T-helper 9 cell (primary cell): ENCODE results near the gene DNAH2.

Experiments used
- DNase-seq: peaks from one replicate; pipeline ENCODE4 v3.0.0-alpha.2; 2020

Gene DNAH2

GRCh38 chr17:7840875-7841274 lies 123.3 kb downstream of the DNAH2 start:
- DNase-seq = no peak

DNA sequence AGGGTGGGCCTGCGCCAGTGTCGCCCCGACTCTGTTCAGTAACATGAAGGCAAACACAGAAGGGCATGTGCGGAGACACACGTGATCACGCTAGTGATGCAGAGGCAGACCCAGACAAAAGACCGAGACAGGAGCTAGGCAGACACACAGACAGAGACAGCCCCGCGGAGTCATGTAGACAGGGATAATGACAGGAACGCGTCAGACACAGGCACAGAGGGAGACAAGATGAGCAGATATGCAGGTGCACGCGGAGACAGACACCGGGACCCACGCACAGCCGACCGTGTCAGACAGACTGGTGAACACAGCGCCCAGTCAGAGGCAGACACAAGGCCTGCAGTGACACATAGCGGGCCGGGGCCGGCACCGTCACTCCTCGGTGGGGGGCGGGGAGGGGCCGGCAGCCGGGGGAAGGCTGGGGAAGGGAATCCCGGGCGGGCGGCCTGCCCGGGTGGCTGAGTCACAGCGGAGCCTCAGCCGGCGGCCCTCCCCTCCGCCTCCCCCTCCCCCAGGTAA lies 123.9 kb downstream of the DNAH2 start:
- DNase-seq = peak; percentile 97

DNA sequence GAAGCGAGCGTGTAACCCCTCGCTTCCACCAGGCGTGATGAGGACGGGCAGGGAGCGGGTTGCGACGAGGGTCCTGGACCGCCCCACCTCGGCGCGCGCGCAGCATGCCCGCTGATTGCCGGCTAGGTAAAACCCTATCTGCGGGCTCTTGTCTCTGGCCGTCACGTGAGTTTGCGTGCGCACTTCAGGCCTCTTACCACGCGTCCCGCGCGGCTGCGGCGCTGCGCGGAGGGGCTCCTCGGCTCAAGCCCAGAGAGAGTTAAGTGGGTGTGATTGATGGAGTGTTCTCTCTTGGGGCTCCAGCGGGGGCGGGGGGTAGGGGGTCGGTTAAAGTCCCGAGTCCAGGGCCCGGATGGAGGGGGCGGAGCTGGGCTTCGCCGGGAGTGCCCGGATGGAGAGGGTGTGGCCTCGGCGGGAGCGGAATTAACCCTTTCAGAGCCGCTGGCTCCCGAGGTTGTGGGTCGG lies 124.4 kb downstream of the DNAH2 start:
- DNase-seq = peak; percentile 81

DNA sequence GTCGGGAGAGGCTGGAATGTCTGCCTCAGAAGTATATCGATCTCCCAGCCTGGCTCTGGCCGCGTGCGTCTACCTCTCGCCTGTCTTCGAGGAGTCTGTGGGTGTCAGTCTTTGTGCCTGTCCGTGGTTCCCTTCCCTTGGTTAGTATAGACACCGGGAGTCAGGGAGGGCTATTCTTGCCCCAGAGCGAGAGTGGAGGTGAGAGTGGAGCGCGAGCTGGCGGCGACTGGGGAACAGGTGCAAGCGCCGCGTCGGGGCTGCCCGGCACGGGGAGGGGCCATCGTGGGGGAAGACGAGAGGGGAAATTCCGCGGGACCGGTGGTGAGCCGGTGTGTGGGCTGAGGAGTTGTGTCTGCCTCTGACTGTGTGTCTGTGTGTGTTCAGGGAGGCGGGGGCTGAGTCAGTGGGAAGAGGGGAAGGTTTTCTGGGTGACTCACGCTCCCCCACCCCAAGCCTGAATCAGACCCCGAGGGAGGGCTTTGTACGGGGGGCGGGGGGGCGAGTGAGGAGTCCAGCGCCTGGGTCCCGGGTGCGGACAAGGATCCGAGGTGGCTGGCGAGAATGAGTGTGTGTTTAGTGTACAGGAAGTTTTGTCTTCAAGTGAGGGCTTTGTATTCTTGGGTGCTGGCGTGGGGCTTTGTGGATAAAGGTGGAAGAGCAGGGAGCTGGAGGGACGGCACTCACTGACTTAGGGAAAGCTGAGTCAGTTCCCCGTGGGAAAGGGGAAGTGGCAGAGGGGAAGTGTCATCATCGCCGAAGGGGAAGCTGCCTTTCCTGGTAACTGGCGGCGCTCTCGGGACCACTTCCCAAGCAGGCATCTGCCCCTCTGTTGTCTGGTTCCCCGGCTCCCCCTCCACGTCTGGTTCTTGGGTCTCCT lies 125.1 kb downstream of the DNAH2 start:
- peak; percentile 97 for DNase-seq

GRCh38 chr17:7843257-7843535 lies 125.7 kb downstream of the DNAH2 start:
- no peak for DNase-seq

DNA sequence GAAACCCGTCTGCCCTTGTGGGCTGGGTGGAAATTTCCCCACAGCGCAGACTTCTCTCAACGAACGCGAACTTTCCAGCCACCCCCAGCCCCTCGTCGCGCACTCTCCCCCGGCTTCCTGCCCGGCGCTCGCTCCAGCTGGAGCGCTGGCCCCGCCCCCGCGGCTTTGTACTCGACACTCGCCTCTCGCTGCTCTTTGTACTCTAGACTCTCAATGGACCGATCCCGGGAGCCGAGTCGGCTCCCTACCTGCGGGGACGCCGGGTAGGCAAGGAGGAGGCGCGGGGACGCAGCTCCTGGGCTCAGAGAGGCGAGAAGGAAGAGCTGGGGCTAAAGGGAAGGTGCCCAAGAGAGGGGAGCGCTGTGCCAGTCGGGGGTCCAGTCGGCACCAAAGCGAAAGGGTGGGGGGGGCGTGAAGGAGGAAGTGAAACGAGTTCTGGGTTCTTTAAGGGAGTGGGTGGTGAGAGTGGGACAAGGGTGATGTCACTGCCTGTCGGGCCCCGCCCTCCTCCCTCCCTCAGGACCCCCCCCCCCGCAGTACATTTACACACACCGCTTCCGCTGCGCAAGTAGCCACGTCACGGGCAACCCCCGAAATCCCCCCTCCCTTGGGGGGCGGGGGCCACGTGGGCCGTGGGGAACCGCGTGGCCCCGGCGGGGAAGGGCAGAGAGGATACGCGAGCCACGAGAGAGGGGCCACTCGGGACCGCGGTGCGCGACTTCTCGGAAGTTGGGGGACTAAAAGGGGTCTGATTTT lies 126.2 kb downstream of the DNAH2 start:
- peak; percentile 90 for DNase-seq

- DNase-seq = peak; percentile 69
Measured at GRCh38 chr17:7844292-7845154, 127.0 kb downstream of the DNAH2 start.

- no peak for DNase-seq
Measured at GRCh38 chr17:7845359-7846062, 128.0 kb downstream of the DNAH2 start.

DNA sequence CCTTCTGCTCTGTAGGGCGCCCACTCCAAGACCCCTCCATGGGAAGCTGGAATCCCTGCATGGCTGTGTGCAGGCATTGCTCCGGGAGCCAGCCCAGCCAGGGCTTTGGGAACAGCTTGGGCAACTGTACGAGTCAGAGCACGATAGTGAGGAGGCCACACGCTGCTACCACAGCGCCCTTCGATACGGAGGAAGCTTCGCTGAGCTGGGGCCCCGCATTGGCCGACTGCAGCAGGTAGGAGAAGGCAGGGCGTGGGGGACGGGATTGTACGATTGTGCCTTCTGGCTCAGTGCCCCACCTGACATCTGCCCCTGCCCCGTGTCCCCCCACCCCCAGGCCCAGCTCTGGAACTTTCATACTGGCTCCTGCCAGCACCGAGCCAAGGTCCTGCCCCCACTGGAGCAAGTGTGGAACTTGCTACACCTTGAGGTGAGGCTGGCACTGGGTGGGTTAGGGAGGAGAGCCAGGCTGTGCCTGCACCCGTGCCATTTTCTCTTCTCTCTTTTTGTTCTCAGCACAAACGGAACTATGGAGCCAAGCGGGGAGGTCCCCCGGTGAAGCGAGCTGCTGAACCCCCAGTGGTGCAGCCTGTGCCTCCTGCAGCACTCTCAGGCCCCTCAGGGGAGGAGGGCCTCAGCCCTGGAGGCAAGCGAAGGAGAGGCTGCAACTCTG lies 128.7 kb downstream of the DNAH2 start:
- DNase-seq = no peak

- DNase-seq = no peak
Measured at GRCh38 chr17:7846765-7847661, 129.5 kb downstream of the DNAH2 start.

- no peak for DNase-seq
Measured at GRCh38 chr17:7848131-7848579, 130.6 kb downstream of the DNAH2 start.

- DNase-seq = no peak
Measured at GRCh38 chr17:7848739-7849129, 131.2 kb downstream of the DNAH2 start.

DNA sequence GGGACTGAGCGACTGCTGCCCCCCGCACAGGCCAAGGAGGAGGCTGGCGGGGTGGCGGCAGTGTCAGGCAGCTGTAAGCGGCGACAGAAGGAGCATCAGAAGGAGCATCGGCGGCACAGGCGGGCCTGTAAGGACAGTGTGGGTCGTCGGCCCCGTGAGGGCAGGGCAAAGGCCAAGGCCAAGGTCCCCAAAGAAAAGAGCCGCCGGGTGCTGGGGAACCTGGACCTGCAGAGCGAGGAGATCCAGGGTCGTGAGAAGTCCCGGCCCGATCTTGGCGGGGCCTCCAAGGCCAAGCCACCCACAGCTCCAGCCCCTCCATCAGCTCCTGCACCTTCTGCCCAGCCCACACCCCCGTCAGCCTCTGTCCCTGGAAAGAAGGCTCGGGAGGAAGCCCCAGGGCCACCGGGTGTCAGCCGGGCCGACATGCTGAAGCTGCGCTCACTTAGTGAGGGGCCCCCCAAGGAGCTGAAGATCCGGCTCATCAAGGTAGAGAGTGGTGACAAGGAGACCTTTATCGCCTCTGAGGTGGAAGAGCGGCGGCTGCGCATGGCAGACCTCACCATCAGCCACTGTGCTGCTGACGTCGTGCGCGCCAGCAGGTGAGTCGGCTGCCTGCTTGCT lies 131.7 kb downstream of the DNAH2 start:
- DNase-seq = no peak

GRCh38 chr17:7849751-7850504 lies 132.4 kb downstream of the DNAH2 start:
- no peak for DNase-seq

GRCh38 chr17:7850701-7851437 lies 133.3 kb downstream of the DNAH2 start:
- peak; percentile 13 for DNase-seq

- DNase-seq = peak; percentile 95
Measured at GRCh38 chr17:7851438-7852261, 134.1 kb downstream of the DNAH2 start.

GRCh38 chr17:7852262-7852670 lies 134.7 kb downstream of the DNAH2 start:
- peak; percentile 14 for DNase-seq
